ENCODE measurements around the gene NR3C2. TPM values are rescaled to one million over a fixed set of nuclear protein-coding genes. Genes with fewer than 3 reads are reported as not detected.

NR3C2 gene
- total and polyA plus RNA-seq, 2 experiments from 2014 or later: 1.2 to 3.0 TPM

DNA sequence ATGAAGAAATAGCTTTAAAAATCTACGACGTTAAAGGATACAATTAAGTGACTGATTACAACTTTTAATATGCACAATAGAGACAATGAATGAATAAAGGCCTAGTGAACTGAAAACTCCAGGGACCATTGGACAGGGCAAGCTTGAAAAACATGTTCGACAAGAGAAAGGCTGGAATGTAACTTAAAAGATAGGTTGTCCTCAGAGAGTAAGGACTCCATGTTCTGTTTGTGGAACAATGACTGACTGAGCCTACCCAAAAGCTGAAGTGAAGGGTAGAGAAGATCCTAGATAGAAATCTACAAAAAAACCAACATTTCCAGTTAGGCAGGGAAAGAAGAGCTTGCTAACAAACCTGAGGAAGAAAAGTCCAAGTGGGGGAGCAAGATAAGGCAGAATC lies 173.4 kb downstream of the NR3C2 start (continued):
- TF ChIP-seq, protein P1, sequence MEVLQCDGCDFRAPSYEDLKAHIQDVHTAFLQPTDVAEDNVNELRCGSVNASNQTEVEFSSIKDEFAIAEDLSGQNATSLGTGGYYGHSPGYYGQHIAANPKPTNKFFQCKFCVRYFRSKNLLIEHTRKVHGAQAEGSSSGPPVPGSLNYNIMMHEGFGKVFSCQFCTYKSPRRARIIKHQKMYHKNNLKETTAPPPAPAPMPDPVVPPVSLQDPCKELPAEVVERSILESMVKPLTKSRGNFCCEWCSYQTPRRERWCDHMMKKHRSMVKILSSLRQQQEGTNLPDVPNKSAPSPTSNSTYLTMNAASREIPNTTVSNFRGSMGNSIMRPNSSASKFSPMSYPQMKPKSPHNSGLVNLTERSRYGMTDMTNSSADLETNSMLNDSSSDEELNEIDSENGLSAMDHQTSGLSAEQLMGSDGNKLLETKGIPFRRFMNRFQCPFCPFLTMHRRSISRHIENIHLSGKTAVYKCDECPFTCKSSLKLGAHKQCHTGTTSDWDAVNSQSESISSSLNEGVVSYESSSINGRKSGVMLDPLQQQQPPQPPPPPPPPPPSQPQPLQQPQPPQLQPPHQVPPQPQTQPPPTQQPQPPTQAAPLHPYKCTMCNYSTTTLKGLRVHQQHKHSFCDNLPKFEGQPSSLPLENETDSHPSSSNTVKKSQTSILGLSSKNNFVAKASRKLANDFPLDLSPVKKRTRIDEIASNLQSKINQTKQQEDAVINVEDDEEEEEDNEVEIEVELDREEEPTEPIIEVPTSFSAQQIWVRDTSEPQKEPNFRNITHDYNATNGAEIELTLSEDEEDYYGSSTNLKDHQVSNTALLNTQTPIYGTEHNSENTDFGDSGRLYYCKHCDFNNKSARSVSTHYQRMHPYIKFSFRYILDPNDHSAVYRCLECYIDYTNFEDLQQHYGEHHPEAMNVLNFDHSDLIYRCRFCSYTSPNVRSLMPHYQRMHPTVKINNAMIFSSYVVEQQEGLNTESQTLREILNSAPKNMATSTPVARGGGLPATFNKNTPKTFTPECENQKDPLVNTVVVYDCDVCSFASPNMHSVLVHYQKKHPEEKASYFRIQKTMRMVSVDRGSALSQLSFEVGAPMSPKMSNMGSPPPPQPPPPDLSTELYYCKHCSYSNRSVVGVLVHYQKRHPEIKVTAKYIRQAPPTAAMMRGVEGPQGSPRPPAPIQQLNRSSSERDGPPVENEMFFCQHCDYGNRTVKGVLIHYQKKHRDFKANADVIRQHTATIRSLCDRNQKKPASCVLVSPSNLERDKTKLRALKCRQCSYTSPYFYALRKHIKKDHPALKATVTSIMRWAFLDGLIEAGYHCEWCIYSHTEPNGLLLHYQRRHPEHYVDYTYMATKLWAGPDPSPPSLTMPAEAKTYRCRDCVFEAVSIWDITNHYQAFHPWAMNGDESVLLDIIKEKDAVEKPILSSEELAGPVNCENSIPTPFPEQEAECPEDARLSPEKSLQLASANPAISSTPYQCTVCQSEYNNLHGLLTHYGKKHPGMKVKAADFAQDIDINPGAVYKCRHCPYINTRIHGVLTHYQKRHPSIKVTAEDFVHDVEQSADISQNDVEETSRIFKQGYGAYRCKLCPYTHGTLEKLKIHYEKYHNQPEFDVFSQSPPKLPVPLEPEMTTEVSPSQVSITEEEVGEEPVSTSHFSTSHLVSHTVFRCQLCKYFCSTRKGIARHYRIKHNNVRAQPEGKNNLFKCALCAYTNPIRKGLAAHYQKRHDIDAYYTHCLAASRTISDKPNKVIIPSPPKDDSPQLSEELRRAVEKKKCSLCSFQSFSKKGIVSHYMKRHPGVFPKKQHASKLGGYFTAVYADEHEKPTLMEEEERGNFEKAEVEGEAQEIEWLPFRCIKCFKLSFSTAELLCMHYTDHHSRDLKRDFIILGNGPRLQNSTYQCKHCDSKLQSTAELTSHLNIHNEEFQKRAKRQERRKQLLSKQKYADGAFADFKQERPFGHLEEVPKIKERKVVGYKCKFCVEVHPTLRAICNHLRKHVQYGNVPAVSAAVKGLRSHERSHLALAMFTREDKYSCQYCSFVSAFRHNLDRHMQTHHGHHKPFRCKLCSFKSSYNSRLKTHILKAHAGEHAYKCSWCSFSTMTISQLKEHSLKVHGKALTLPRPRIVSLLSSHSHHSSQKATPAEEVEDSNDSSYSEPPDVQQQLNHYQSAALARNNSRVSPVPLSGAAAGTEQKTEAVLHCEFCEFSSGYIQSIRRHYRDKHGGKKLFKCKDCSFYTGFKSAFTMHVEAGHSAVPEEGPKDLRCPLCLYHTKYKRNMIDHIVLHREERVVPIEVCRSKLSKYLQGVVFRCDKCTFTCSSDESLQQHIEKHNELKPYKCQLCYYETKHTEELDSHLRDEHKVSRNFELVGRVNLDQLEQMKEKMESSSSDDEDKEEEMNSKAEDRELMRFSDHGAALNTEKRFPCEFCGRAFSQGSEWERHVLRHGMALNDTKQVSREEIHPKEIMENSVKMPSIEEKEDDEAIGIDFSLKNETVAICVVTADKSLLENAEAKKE (CRISPR knock-in tag; IDR thresholded peaks at IDR 0.05): no peak
- TF ChIP-seq ZNF114 (CRISPR knock-in tag; IDR thresholded peaks at IDR 0.05): no peak
- TF ChIP-seq, protein P2, sequence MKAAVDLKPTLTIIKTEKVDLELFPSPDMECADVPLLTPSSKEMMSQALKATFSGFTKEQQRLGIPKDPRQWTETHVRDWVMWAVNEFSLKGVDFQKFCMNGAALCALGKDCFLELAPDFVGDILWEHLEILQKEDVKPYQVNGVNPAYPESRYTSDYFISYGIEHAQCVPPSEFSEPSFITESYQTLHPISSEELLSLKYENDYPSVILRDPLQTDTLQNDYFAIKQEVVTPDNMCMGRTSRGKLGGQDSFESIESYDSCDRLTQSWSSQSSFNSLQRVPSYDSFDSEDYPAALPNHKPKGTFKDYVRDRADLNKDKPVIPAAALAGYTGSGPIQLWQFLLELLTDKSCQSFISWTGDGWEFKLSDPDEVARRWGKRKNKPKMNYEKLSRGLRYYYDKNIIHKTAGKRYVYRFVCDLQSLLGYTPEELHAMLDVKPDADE (IDR thresholded peaks at IDR 0.05): no peak
- TF ChIP-seq, protein P3, sequence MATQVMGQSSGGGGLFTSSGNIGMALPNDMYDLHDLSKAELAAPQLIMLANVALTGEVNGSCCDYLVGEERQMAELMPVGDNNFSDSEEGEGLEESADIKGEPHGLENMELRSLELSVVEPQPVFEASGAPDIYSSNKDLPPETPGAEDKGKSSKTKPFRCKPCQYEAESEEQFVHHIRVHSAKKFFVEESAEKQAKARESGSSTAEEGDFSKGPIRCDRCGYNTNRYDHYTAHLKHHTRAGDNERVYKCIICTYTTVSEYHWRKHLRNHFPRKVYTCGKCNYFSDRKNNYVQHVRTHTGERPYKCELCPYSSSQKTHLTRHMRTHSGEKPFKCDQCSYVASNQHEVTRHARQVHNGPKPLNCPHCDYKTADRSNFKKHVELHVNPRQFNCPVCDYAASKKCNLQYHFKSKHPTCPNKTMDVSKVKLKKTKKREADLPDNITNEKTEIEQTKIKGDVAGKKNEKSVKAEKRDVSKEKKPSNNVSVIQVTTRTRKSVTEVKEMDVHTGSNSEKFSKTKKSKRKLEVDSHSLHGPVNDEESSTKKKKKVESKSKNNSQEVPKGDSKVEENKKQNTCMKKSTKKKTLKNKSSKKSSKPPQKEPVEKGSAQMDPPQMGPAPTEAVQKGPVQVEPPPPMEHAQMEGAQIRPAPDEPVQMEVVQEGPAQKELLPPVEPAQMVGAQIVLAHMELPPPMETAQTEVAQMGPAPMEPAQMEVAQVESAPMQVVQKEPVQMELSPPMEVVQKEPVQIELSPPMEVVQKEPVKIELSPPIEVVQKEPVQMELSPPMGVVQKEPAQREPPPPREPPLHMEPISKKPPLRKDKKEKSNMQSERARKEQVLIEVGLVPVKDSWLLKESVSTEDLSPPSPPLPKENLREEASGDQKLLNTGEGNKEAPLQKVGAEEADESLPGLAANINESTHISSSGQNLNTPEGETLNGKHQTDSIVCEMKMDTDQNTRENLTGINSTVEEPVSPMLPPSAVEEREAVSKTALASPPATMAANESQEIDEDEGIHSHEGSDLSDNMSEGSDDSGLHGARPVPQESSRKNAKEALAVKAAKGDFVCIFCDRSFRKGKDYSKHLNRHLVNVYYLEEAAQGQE (IDR thresholded peaks at IDR 0.05; ENCODE audit: unreplicated experiment): no peak
- TF ChIP-seq, protein P4, sequence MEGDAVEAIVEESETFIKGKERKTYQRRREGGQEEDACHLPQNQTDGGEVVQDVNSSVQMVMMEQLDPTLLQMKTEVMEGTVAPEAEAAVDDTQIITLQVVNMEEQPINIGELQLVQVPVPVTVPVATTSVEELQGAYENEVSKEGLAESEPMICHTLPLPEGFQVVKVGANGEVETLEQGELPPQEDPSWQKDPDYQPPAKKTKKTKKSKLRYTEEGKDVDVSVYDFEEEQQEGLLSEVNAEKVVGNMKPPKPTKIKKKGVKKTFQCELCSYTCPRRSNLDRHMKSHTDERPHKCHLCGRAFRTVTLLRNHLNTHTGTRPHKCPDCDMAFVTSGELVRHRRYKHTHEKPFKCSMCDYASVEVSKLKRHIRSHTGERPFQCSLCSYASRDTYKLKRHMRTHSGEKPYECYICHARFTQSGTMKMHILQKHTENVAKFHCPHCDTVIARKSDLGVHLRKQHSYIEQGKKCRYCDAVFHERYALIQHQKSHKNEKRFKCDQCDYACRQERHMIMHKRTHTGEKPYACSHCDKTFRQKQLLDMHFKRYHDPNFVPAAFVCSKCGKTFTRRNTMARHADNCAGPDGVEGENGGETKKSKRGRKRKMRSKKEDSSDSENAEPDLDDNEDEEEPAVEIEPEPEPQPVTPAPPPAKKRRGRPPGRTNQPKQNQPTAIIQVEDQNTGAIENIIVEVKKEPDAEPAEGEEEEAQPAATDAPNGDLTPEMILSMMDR (conservative IDR thresholded peaks at IDR 0.05; ENCODE audit: low read depth in 2 of 2): no peak
- no peak for TF ChIP-seq ZNF331 (CRISPR knock-in tag; IDR thresholded peaks at IDR 0.05; ENCODE audit: low read depth)
- TF ChIP-seq NANOG (IDR thresholded peaks at IDR 0.05; ENCODE audit: borderline replicate concordance): no peak
- no peak for TF ChIP-seq EZH2 (IDR thresholded peaks at IDR 0.05; ENCODE audit: low read depth, unreplicated experiment)
- TF ChIP-seq JUNB (IDR thresholded peaks at IDR 0.05; ENCODE audit: unreplicated experiment): no peak
- no peak for TF ChIP-seq STAT1 (IDR thresholded peaks at IDR 0.05; ENCODE audit: unreplicated experiment)
